Measurements from ENCODE around the gene MMAA. TPM values are rescaled to one million over a fixed set of nuclear protein-coding genes. Genes with fewer than 3 reads are reported as not detected.

MMAA gene
- total RNA-seq, 1 donor from 2014 or later = 10.6 TPM

Other genes starting within 250 kb of the MMAA start
- gene SMAD1, start 137.5 kb upstream of the MMAA start, total RNA-seq = 18.4 TPM
- gene C4orf51, start 60.8 kb downstream of the MMAA start, total RNA-seq = not detected

Measured in occipital lobe (tissue), 1 donor.